ENCODE data around the gene CTIF.
A peak's percentile ranks its signal among the peaks of the same experiment; 100 is the strongest.

The CTIF gene

DNA sequence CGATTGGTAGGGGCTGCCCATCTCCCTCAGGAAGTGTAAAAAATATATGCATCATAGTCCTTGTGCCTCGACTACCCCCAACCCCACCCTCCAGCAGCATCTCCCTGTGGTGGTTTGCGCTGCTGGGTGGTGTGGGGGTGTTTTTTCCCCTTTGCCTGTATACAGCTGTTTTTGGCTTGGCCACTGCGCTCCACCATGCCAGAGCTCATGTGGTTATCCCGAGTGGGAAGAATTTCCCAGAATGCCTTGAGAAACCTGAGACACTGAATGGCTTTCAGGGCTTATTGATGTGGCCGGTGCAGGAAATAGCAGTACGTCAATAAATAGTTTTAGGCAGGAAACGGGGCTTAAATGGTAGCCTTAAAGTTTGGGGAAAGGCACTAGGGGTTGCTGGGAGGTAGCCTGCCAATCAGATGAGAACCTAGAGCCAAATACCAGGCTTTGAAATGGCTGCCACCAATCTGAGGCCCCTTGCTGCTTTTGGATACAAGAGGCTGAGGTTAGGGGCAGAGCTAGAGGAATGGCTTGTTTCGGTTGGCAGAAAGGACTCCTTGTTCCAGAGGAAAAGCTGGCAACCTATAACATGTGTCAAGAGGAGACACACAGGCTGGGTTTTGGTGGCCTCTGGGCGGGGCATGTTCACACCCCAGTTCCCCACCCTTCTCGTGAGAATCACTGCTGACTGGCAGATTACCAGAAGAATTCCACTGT lies 267.9 kb downstream of the CTIF start:
- DNase-seq (ENCODE audit: low spot score) = no peak
- TF ChIP-seq, protein P1, sequence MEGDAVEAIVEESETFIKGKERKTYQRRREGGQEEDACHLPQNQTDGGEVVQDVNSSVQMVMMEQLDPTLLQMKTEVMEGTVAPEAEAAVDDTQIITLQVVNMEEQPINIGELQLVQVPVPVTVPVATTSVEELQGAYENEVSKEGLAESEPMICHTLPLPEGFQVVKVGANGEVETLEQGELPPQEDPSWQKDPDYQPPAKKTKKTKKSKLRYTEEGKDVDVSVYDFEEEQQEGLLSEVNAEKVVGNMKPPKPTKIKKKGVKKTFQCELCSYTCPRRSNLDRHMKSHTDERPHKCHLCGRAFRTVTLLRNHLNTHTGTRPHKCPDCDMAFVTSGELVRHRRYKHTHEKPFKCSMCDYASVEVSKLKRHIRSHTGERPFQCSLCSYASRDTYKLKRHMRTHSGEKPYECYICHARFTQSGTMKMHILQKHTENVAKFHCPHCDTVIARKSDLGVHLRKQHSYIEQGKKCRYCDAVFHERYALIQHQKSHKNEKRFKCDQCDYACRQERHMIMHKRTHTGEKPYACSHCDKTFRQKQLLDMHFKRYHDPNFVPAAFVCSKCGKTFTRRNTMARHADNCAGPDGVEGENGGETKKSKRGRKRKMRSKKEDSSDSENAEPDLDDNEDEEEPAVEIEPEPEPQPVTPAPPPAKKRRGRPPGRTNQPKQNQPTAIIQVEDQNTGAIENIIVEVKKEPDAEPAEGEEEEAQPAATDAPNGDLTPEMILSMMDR (IDR thresholded peaks at IDR 0.05; ENCODE audit: extremely low read depth, missing control alignments) = no peak

DNA sequence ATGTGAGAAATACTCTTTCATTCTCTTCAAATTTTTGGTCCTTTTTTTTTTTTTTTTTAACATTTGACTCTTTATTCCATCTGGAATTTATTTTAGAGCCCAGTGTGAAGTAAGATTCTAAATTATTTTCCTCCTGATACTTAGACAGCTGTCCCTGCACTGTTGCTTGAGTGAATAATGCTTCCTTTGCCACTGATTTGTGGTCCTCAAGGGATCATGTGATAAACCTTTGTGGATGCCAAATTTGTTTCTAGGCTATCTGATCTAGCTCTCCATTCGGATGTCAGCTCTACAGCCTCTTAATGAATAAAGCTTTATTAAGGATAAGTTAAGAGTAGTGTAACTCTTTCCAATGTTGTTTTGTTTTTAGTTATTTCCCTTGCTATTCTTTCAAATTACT lies 269.6 kb downstream of the CTIF start:
- TF ChIP-seq, protein P1 (IDR thresholded peaks at IDR 0.05; ENCODE audit: extremely low read depth, missing control alignments) = no peak
- DNase-seq (ENCODE audit: low spot score) = no peak

DNA sequence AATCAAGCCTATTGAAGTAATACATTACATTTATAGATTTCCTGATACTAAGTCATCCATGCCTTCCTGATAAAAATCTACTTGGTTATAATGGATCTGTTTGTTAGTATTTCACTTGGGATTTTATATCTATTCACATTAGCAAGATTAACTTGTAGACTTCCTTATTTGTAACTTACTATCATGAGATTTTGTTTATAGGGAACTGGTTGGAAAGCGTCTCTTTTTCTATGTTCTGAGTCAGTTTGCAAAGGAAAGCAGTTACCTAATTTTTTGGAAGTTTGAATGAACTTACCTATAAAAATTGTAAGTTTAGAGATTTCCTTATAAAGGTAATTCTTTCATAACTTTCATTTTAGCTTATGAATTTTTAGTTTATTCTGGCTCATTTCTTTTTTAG lies 270.5 kb downstream of the CTIF start:
- TF ChIP-seq, protein P1 (IDR thresholded peaks at IDR 0.05; ENCODE audit: extremely low read depth, missing control alignments) = no peak
- no peak for DNase-seq (ENCODE audit: low spot score)

DNA sequence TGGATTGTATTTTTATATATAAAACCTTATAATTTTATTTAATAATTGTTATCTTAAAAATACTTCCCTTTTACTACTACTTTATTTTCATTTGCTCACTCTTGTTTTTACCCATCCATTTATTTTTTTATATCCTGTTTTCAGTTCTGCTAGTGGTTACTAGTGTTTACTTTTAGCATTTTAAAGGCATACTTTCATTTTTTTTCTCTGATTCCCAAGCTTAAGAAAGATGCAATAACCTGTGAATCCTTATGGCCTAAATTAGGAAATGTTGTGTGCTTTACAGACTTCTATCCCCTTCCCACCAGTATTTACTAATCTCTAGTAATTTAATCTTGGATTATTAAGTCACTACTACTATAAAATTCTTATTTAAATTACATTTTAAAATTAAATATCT lies 272.0 kb downstream of the CTIF start:
- DNase-seq (ENCODE audit: low spot score) = no peak
- TF ChIP-seq, protein P1 (IDR thresholded peaks at IDR 0.05; ENCODE audit: extremely low read depth, missing control alignments) = no peak

DNA sequence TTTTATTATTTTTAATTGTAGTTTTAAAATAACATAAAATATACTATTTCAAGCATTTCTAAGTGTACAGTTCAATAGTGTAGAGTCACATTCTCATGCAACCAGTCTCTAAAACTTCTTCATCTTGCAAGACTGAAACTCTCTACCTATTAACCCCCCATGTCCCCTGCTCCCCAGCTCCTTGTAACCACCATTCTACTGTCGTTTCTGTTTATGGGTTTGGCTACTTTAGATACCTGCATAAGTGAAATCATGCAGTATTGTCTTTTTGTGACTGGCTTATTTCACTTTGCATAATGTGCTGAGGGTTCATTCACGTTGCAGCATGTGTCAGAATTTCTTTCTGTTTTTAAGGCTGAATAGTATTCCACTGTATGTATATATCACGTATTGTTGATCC lies 272.6 kb downstream of the CTIF start:
- TF ChIP-seq, protein P1 (IDR thresholded peaks at IDR 0.05; ENCODE audit: extremely low read depth, missing control alignments) = no peak
- DNase-seq (ENCODE audit: low spot score) = no peak

DNA sequence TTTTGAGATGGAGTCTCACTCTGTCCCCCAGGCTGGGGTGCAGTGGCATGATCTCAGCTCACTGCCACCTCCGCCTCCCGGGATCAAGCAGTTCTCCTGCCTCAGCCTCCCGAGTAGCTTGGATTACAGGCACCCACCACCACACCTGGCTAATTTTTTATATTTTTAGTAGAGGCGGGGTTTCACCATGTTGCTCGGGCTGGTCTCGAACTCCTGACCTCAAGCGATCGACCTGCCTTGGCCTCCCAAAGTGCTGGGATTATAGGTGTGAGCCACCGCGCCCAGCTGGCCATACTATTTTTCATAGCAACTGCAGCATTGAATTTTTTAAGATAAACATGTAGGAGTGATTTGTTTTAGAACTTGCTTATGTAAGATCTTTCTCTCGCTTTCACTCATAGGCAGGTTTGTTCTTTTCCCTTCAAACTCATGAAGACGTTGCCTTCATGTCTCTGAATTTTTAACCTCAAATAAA lies 273.2 kb downstream of the CTIF start:
- peak; percentile 55 for DNase-seq (ENCODE audit: low spot score)

DNA sequence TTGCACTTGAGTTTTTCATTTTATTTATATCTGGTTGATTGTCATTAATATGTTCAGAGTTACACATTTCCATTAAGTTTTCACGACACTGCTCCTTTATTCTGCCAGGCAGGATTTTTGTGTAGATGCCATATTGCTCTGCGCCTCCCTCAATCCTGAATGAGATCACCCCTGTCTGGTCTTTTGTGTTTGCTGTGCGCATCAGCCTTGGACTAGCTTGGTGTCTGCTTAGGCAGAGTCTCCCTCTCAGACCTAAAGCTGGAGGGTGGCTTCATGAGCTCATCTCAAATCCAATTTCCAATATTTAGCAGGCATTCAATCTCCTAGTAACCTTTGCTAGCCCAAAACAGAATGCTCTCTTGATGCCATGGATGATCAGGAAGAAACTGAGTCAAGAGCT lies 274.5 kb downstream of the CTIF start:
- TF ChIP-seq, protein P1 (IDR thresholded peaks at IDR 0.05; ENCODE audit: extremely low read depth, missing control alignments) = no peak

More for the DNA sequence above, 274.5 kb downstream of the CTIF start:
- DNase-seq (ENCODE audit: low spot score) = no peak
